Measurements from ENCODE around the gene SLC66A1. TPM values are rescaled to one million over a fixed set of nuclear protein-coding genes. Genes with fewer than 3 reads are reported as not detected.
A peak's percentile ranks its signal among the peaks of the same experiment; 100 is the strongest.

The SLC66A1 gene
- total and polyA plus RNA-seq, 9 of the 15 experiments (the other 6 are each of a cell fraction or from before 2014, with no cell fraction given) = 1.2 to 40.8 (median 18.6) TPM

DNA sequence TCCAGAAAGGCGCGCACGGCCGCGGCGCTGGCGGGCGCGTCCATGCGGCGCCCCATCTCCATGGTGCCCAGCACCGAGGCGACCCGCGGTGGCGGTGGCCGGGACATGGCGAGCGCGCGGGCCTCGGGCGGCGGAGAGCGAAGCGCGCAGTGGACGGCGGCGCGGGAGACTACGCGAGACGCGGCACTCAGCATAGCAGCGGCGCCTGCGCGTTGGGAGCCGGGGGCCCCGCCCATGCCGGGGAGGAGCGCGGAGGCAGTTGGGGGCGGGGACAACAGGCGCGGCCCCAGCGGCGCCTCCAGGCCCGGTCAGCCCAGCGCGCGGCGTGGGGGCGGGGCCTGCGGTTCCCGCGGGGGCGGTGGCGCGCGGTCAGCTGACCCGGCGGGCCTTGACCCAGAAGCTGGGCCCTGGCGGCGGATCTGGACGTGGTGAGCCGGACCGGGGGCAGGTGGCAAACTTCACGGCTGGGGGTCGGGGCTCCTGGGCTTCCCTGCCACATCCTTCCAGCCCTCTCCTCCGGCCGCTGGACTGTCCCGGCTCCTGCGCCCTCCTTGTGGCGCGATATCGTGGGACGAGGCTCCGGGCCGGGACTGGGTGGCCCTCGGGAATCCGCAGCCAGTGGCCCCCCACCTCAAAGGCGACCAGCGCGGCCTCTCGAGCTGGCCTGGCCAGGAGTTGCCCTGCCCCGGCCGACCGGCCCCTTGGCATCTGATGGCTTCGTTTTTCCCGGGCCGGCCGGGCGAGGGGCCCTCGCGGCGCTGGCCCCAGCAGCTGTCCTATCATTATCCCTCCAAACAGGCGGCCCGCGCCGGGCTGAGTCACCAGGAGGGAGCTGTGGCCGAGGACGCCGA, at the start of gene SLC66A1, which contains the start of gene AKR7A2 (continued):
- TF ChIP-seq, protein P1, sequence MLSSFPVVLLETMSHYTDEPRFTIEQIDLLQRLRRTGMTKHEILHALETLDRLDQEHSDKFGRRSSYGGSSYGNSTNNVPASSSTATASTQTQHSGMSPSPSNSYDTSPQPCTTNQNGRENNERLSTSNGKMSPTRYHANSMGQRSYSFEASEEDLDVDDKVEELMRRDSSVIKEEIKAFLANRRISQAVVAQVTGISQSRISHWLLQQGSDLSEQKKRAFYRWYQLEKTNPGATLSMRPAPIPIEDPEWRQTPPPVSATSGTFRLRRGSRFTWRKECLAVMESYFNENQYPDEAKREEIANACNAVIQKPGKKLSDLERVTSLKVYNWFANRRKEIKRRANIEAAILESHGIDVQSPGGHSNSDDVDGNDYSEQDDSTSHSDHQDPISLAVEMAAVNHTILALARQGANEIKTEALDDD (IDR thresholded peaks at IDR 0.05) = no peak
- no peak for TF ChIP-seq CC2D1A (IDR thresholded peaks at IDR 0.05)
- TF ChIP-seq, protein P2, sequence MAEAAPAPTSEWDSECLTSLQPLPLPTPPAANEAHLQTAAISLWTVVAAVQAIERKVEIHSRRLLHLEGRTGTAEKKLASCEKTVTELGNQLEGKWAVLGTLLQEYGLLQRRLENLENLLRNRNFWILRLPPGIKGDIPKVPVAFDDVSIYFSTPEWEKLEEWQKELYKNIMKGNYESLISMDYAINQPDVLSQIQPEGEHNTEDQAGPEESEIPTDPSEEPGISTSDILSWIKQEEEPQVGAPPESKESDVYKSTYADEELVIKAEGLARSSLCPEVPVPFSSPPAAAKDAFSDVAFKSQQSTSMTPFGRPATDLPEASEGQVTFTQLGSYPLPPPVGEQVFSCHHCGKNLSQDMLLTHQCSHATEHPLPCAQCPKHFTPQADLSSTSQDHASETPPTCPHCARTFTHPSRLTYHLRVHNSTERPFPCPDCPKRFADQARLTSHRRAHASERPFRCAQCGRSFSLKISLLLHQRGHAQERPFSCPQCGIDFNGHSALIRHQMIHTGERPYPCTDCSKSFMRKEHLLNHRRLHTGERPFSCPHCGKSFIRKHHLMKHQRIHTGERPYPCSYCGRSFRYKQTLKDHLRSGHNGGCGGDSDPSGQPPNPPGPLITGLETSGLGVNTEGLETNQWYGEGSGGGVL (CRISPR knock-in tag; IDR thresholded peaks at IDR 0.05) = no peak
- TF ChIP-seq ILK (tag; IDR thresholded peaks at IDR 0.05; ENCODE audit: borderline replicate concordance, low read depth) = no peak
- no peak for TF ChIP-seq BDP1 (IDR thresholded peaks at IDR 0.05; ENCODE audit: insufficient read depth, insufficient read length)
- TF ChIP-seq TEAD1 (CRISPR knock-in tag; IDR thresholded peaks at IDR 0.05) = peak in 1 of 2 experiments; percentile 86; a peak in 2 of 4 replicates
- TF ChIP-seq DACH1 (IDR thresholded peaks at IDR 0.05; ENCODE audit: partially characterized antibody) = peak; percentile 57
- no peak for TF ChIP-seq ZNF121 (CRISPR knock-in tag; conservative IDR thresholded peaks at IDR 0.05)
- TF ChIP-seq, protein P3, sequence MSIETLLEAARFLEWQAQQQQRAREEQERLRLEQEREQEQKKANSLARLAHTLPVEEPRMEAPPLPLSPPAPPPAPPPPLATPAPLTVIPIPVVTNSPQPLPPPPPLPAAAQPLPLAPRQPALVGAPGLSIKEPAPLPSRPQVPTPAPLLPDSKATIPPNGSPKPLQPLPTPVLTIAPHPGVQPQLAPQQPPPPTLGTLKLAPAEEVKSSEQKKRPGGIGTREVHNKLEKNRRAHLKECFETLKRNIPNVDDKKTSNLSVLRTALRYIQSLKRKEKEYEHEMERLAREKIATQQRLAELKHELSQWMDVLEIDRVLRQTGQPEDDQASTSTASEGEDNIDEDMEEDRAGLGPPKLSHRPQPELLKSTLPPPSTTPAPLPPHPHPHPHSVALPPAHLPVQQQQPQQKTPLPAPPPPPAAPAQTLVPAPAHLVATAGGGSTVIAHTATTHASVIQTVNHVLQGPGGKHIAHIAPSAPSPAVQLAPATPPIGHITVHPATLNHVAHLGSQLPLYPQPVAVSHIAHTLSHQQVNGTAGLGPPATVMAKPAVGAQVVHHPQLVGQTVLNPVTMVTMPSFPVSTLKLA (conservative IDR thresholded peaks at IDR 0.05) = peak in 1 of 2 experiments; percentile 81; a peak in 3 of 4 replicates
- peak; percentile 44 for TF ChIP-seq NEUROD1 (IDR thresholded peaks at IDR 0.05; ENCODE audit: borderline replicate concordance, low read depth, low read length, partially characterized antibody)
- TF ChIP-seq EWSR1 (IDR thresholded peaks at IDR 0.05; ENCODE audit: borderline replicate concordance, low read depth, partially characterized antibody) = no peak
- no peak for TF ChIP-seq HOXB6 (CRISPR knock-in tag; IDR thresholded peaks at IDR 0.05; ENCODE audit: borderline replicate concordance)
- TF ChIP-seq RAD51 (IDR thresholded peaks at IDR 0.05; ENCODE audit: borderline replicate concordance, low read depth) = peak; percentile 71
- no peak for TF ChIP-seq ZNF445 (CRISPR knock-in tag; IDR thresholded peaks at IDR 0.05; ENCODE audit: low read depth)
- TF ChIP-seq FOXK2 (conservative IDR thresholded peaks at IDR 0.05 in 1 of 2, IDR thresholded peaks at IDR 0.05 in 1 of 2; ENCODE audit: low read depth in 2 of 2) = peak in 1 of 2 experiments; percentile 36; a peak in 1 of 4 replicates
- 0 out of 2 replicates have a peak, but pooled peaks have one; percentile 37 for TF ChIP-seq KLF6 (CRISPR knock-in tag; IDR thresholded peaks at IDR 0.05; ENCODE audit: borderline replicate concordance)
- TF ChIP-seq ZNF707 (CRISPR knock-in tag; conservative IDR thresholded peaks at IDR 0.05) = no peak
- TF ChIP-seq, protein P4, sequence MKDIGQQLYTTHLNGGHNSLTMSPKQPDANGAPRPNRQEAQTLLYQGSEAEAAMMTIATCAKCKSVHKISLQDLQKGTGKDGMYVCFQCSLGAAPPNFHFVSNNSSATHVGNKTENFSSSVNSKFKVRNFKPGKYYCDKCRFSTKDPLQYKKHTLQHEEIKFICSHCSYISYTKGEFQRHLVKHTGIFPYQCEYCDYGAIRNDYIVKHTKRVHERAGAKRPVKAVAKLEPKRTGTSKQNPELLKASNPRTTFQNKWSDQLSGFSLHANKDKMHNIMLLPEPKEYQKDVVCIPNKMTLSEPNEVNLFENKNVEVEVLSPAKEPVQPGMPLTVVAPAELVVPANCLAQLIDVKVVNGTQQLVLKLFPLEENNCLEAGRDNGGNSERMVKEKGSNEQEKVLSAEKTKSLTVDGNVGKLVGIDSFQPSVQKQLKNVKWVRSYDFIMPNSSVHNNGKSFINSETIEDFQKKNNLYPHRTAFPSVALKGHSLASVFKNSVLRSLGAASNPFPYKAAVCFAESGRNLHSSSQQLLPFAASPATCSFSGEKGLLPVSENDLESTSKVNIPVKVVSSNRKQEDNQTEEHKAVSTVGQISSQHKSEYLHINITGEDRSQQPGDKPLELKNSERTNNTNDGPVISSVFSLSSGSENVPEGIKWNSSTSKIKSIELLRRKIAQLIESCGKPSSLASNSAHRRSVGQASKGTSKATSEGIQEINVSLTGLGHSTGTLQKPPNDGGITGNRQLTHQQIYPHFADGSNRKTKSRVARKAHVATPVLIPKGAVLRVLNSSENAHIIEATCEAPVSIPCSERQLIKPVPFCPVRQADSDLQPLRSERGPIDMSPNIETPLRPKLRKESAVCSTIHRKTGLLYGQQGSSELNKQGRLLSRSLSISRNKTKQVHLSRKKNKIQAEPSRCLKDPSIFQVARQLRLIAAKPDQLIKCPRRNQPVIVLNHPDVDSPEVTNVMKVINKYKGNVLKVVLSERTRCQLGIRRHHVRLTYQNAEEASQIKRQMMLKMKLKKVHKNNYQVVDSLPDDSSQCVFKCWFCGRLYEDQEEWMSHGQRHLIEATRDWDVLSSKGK (CRISPR knock-in tag; IDR thresholded peaks at IDR 0.05) = no peak

Measured in K562 (cell line).